ENCODE results near the gene C5orf58.

- TF ChIP-seq CTCF (IDR thresholded peaks at IDR 0.05; ENCODE audit: low read depth, low read length) (peak; percentile 88), EZH2phosphoT487 (IDR thresholded peaks at IDR 0.05; ENCODE audit: low read depth) (no peak)
These were observed 7.3 kb upstream of the C5orf58 start for GRCh38 chr5:170225326-170226128.
